NCI-H1092 (cell line): ENCODE measurements around the gene KRT83.
"Not testable (repeated sequence)": the region's sequence is repeated elsewhere in the genome, so short reads cannot be mapped to it uniquely, and the experiment has no call there.

Experiments
- DNase-seq: peaks from one replicate; lab custom pipeline; 2025; lab: John Stamatoyannopoulos, UW

KRT83 gene

DNA sequence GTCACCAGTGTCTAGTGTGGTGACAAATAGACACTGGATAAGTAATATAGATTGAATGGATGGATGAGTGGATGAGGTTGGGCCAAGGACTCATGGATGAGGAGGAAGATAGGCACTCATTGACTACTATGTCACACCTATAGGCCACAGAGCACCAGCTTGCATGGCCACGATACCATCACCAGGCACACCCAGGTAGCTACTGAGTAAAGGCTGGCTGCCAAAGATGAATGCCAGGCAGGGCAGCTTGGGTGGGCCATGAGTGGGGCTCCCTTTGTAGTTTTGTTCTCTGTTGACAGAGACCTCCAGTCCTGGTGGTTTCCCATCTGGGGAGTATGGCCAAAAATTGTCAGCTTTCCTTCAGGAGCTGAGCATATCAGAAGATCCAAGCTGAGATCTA lies 11.2 kb upstream of the KRT83 start:
- DNase-seq, result no peak

DNA sequence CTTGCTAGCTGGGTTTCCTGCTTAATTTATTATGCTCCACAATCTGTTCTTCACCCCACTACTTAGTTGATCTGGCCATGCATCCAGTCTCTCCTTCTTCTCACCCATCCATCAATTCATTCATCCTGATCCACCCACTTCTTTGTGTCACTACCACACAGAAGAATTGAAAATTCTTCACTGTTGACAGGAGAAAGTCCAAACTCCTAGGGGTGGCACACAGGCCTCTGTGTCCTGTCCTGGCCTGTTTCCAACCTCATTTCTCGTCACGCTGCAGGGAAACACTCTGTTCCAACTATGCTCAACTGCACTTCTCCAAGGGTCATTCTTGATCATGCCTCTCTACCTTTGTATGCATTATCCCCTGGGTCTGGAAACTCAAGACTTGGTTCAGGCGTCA lies 10.6 kb upstream of the KRT83 start:
- no peak for DNase-seq

DNA sequence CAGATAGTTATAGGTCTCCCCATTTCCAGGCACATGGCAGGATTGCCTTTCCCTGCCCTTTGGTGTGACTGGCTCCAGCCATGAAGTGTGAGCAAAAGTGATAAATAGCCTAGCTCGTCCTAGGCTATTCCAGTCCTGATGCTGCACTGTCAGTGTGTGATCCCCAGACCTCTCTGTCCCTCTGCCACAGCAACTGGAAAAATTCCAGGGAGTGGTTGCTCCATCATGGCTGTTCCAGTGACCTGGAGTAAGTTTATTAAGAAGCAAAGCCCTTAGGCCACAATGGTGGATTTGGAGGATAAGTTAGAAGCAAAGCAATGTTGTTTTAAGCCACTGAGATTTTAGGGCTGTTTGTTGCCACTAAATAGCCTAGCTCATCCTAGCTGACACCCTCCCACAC lies 9.8 kb upstream of the KRT83 start:
- DNase-seq, result no peak

DNA sequence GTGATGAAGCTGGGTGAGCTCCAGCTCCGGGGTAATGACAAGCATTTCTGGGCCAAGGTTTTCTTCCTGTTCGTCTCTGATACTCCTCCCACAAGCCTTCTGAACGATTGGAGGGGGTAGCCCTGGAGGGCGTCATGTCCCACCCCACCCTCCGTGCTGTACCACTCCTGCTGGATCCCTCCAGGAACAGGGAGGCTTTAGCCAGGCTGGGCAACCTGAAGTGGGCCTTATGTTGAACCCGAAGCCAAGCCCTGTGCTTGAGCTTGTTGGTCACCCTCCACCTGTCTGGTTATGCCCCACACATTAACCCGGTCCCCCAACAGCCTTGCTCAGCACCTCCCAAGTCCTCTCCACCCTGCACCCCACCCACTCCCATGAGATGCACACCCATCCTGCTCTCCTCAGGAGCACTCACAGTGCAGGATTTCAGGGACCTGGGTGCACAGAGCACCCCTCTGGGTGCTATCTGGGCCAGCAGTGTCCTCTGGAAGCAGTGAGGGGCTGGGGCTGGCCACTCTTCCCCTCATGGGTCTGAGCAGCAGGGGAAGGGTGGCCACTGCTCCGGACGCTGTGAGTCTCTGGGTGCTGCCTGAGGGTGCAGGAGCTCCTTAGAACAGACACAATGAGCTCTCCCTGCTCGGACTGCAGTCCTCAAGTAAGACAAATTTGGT lies 6.8 kb upstream of the KRT83 start:
- DNase-seq, result no peak

DNA sequence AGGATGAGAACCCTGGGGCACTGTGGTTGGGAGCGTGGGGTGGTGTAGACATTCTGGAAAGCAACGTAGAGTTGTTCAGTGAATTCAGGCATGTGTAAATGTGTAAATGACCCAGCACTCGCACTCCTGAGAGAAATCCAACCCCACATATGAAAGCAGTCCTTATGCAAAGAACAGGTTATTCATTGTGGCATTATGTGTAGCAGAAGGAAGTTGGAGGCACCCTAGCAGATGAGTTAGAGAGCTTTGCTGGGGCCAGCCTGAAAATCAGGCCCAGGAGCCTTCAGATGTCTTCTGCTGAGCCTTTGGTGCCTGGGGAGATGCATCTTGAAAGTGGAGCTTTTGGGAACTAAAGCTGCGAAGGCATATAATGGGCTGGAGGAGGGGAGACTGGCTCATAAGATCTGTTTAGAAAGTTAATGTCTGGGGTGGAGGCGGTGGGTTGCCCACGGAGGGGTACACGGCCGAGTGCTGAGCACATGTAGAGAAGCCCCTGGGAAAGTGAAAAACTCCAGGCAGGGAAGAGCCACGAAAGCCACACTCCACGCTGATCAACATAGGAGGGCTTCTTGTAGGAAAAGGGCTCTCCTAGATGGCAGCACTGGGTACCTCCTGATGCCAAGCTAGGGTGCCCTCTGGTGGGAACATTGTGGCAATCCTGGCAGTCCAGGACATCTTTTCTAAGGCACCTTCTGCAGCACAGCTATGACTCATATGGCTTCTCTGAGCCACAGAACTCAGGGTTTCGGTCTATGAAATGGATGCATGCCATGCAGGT lies 6.0 kb upstream of the KRT83 start:
- DNase-seq, result peak; percentile 45

DNA sequence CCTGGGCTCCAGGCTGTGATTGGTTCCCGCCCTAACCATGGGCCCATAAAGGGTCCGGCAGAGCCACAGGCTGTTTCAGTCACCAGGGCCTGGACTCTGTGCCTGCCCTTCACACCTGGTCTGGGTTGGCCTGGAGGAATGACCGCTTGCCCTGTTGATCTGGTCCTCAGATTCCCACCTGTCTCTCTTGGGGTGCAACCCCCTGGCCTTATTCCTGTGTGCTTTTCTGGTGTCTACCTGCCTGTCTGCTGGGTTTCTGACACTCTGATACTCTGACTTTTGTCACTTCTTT lies 2.9 kb upstream of the KRT83 start:
- DNase-seq, result no peak

DNA sequence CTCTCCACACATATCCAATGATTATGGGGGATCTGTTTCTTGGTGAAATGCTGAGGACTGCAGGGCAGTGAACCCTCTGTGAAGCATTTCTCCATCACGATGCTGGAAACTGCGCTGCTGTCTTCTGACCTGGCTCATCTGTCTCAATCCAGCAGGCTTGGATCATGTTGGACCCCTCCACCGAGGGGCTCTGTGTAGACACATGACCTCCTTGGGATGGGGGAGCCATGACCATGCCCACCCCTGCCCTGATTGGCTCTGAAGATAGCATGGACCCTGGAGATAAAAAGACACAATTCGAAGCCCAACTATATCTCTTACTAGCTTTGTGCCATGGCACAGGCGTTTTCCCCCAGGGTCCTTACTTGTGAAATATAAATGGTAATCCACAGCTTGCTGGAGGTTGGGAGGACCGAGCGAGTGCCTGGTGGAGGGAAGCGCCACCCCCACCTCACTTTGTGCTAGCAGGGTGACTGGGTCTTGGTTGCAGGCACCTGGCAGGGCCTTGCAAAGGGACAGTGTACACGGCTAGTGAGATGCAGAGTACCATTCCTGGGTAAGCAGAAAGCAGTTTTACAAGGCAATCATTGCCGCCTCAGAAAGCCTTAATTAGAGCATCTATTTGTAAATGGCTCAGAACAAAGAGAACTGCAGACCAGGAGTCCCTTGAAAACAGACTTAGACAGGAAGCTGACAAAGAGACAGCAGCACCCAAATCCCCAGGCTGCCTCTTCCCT lies 2.4 kb upstream of the KRT83 start:
- DNase-seq, result no peak

DNA sequence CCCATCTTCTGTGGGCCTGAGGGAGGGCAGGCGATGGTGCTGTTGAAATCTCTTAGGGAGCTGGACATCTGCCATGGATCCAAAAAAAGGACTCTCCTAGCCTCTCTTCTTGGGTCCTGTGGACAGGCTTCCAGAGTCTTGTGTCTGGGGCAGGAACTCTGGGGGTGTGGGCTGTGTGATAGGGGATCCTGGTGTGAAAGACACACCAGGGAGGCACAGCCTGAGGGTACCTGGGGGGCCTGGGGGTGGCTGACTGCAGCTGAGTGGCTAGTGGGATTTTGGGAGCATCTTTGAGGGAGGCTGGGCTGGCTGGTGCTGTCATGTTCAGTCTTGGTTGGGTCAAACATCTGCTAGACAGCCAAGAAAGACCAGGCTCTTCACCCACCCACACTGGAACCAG lies 1.8 kb upstream of the KRT83 start:
- DNase-seq, result no peak

DNA sequence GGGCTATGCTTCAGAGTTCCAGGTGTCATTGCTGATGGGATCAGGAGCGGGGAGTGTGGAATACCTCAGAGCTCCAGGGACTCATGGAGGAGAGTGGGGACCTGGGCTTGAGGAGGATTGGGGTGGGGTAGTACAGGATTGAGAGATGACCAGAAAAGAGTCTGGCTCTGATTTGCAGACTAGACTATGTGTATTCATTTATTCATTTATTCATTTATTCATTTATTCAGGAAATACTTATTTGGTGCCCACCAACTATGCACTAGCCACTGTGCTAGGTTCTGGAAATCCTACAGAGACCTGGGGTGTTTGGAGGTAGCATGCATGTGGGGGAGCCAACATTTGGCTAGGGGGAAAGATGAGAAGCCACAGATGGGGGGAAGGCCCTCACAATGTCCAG lies 871 bp upstream of the KRT83 start:
- DNase-seq, result no peak

DNA sequence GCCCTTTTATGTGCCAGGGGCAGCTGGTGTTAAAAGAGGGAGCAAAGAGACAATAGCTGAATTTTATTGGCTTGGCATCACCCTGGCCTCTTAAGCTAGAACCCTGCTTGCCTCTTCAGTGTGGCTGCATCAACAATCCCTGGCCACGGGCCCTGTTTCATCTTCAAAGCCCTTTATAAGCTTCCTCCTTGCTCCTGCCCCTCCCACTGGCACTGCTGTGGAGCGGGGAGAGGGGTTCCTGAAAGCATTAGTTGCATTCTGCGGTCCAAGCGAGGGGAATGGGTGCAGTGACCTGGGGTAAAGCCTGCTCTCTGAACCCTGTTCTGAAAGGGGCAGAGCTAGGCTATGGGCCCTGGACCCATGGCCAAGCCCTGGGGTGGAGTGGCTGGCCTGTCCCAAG lies 220 bp upstream of the KRT83 start:
- DNase-seq, result peak; percentile 86

DNA sequence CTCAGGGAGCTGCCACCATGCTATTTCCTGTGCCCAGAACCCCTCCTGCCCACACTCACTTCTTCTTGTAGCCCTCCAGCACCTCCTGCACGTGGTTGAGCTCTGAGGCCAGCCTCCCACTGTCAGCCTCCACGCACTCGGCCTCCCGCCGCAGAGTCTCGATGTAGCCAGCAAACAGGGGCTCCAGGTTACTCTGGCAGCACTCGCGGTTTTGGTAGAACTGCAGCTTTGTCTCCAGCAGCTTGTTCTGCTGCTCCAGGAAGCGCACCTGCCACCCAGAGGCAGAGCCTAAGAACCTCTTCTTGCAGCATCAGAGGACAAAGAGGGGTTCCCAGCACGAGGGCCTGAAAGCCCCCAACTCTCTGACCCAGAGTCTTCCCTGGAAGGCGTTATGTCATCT lies 2.1 kb downstream of the KRT83 start:
- no peak for DNase-seq

DNA sequence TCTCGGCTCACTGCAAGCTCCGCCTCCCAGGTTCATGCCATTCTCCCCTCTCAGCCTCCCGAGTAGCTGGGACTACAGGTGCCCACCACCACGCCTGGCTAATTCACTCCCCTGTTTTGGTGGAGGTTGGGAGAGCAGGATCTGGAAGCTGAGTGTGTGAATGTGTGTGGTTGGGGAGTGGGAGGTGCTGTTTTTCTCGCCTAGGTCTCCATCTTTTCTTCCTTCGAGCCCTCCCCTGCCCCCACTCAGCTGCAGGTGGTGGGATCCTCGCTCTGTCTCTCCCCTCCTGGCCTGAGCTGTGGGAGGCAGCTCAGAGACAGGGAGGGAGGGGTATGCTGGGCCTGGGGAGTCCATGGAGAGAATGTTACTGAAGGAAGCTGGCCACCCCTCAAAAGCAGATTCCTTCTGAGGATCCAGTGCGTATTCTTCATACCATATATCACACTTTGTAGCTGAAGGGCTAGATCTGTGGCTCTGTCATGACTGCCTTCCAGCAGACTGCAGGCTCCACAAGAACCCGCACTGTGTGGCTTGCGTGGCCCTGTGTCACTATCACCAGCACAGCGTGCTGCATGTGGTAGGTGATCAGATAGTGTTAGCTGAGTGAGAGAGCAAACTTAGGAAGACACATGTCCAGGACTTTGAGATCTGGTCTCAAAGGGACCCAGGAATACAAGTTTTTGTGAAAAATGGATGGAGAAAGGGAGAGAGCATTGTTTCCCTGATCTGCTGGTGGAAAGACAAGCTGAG lies 2.8 kb downstream of the KRT83 start:
- DNase-seq, result no peak

DNA sequence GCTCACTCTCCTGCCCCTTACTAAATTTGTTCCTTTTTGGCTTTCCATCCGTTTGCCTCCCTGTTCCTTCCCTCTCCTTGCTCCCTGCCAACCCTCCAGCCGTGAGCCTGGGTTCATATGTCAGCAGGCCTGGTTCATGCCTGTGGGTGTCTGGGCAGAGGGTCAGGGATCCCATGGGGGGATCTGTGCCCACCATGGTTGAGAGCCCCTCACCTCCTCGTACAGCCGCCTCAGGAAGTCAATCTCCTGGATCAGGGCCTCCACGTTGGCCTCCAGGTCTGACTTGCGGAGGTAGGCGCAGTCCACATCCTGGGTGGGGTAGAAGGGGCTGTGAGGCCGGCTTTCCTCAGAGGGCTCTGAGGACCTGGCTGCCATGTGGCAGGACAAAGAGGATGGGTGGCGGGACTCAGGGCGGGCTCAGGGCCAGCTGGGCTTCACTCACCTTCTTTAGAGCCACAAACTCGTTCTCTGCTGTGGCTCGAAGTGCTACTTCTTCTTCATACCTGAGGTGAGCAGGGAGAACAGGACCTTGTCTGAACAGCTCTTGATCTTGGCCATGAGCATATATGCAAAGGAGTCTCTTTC lies 3.6 kb downstream of the KRT83 start:
- DNase-seq, result no peak

DNA sequence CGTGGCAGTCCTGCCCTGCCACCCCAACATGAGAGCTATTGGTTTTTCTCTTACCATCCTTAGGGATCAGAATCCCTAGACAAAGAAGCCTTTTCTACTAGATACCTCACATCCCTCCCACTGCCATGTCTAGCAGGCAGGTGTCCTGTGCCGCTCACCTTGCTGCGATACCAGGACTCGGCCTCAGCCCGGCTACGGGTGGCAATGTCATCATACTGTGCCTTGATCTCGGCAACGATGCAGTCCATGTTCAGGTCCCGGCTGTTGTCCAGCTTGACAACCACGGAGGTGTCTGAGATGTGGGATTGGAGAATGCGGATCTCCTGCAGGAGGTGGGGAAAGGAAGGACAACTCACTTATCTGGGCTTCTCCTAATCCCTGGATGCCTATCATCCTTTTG lies 4.5 kb downstream of the KRT83 start:
- no peak for DNase-seq

DNA sequence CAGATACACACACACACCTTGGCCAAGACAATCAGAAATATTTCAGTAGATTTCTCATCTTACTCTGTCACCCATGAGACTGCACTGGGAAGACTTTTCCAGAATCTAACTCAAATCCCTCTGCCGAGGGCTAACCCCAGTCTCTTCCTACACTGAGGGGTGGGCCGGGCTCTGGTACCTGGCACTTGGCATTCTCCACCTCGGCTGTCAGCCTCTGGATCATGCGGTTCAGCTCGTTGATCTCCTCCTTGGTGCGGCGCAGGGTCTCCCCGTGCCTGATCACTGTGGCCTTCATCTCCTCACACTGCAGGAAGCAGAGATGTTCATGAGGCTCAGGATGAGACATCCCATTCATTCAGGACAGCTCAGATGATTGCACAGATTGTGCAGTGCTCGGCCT lies 4.9 kb downstream of the KRT83 start:
- DNase-seq, result no peak

DNA sequence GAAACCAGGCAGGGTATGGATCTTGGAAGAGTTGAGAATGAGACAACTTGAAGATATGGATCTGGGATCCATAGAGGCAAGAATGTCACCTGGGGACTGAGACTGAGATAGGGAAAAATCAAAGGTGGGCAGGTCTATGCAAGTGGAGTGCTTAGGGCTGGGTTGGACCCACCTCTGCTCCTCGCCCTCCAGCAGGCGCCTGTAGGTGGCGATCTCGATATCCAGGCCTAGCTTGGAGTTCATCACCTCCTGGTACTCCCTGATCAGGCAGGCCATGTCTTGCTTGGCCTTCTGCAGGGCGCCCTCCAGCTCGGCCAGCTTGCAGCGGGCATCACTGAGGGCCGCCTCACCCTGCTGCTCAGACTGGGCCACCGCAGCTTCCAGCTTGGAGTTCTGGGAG lies 5.5 kb downstream of the KRT83 start:
- DNase-seq, result not testable (repeated sequence)

DNA sequence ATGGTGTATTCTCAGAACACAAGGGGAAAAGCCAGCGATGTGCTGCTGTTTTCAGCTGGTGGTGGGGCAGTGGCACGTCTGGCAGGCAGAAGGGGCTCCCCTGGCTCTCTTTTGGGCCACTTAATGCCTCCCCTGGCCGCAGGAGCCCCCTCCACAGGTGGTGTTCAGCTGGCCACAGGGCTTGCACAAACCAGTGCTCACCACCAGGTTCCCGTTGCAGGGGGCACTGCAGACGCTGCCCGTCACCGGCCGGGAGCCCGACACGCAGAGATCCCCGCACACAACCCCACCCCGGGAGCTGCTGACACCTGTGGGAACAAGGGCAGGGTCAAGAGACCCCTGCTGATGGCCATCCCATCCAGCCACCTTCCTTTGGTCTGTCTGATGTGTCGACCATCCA lies 6.7 kb downstream of the KRT83 start:
- DNase-seq, result no peak

DNA sequence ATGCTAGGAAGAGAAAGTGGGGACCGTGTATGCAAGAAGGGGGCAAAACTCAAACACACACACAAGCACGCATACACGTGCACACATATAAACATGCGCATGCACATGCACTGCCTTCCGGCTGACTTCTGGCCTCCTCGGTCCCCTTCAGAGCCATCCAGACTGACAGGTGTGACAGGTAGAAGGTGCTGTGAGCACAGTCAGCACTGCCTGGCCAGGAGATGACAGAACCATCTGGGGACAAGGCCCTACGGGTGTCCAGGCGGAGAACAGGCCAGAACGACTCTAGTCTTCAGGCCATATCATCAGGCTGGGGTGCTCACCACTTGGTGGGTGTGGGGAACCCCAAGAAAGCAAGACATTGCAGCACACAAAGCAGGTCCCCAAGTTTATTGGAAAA lies 7.3 kb downstream of the KRT83 start:
- no peak for DNase-seq

DNA sequence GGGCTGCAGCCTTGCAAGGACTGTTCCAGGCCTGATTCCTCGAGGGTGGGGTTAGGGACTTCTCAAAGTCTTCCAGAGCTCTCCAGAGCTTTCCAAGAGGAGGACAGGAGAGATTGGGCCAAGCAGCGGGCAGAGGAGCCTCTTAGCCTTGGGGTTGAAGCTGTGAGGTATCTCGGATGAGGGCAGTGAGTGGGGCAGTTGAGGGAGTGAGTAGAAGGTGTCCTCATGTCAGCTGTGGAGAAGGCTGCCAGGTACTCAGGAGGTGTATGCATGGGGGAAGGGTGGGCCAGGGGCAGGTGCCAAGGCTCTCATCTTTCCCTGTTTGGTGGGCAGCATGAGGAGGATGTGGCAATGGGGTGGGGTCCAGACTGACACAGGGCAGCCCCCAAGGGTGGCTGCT lies 7.7 kb downstream of the KRT83 start:
- no peak for DNase-seq

DNA sequence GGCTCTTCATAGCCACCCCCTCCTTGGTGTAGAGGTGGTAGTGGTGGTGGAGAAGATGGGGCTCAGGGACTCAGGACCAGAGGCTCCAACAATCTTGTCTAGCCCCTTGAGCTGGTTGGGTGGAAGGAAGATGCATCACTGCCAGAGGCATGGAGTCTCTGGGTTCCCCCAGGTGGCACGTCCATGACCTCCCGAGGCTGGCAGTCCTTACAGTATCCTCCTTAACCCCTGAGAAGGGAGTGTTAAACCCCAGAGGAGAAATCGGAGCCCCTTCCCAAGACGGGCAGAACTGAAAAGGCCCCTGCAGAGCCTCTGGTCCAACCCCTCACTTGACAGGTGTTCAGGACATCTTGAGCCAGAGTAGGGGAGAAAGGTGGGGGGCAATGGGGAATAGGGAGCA lies 9.1 kb downstream of the KRT83 start:
- no peak for DNase-seq

DNA sequence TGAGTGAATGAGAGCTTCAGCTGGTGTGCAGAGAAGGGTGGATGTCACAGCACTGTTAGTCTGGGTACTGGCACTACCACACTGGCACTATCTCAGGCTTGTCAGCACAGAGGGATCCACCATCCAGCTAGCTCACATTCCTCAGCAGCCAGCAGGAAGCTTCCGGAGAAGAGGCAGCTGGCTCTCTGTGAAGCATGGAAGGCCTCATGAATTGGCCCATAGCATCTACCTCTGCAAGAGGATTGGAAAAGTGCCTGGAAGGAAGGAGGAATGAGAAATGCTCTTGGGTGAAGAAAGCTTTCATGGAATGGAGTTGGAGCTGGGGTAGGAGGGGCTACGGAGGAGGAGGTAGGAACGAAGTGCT lies 9.9 kb downstream of the KRT83 start:
- DNase-seq, result no peak

DNA sequence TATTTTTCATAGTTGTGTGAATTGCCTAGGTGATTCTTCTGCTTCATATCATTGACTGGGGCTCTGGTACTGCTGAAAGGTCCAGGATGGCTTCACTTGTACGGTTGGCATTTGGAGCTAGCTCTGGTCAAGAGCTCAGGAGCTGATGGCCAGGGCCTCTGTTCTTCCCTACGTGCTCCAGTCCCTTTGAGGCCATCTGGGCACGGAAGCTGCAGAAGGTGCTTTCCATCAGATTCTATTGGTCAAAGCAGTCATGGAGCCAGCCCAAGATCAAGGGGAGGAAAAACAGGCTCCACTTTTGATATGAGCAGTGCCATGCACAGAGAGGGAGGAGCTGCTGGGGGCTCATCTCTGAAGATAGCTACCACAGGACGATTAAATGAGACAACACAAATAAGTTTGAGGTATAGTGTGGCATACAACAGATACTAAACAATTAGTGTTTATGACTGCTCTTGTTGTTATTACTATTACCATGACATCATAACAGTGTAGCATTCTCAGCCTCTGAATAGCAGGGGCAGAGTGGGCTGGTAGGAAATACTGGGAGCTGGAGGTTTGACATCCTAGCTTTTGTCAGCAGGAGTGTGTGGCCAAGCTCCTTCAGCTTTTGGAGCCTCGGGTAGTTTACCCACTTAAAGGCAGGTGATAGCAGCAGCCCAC lies 10.4 kb downstream of the KRT83 start:
- no peak for DNase-seq
